Osteoblast (primary cell): ENCODE measurements around the gene SPRR2F. TPM values are rescaled to one million over a fixed set of nuclear protein-coding genes. Genes with fewer than 3 reads are reported as not detected.

Experiments
- DNase-seq: peaks from one replicate; pipeline ENCODE4 v3.0.0; 2011; ENCODE audit warnings: low spot score, mixed read lengths; ENCODE audit not compliant: insufficient read length; ENCODE audit errors: missing footprints
- H2AFZ ChIP-seq: 2 replicates; pipeline ENCODE4 v1.6.0; 2011; ENCODE audit warnings: mild to moderate bottlenecking, low read length
- H3K27ac ChIP-seq: 2 replicates; pipeline ENCODE4 v1.5.1; 2011; ENCODE audit warnings: mild to moderate bottlenecking, low read depth, low read length, moderate library complexity
- H3K27me3 ChIP-seq: 2 replicates; pipeline ENCODE4 v1.6.0; 2012; ENCODE audit warnings: mild to moderate bottlenecking, control low read depth, inconsistent platforms, low read length, moderate library complexity; ENCODE audit not compliant: insufficient read depth
- H3K36me3 ChIP-seq: 2 replicates; pipeline ENCODE4 v1.5.1; 2011; ENCODE audit warnings: mild to moderate bottlenecking, low read length, control low read depth, moderate library complexity; ENCODE audit not compliant: insufficient read depth
- H3K4me1 ChIP-seq: 2 replicates; pipeline ENCODE4 v1.5.1; 2011; ENCODE audit warnings: mild to moderate bottlenecking, low read length, control low read depth, moderate library complexity; ENCODE audit not compliant: insufficient read depth
- H3K4me2 ChIP-seq: 2 replicates; pipeline ENCODE4 v1.6.0; 2011; ENCODE audit warnings: mild to moderate bottlenecking, low read length; ENCODE audit not compliant: insufficient read depth
- H3K4me3 ChIP-seq: fragments of 200-600 bp; sonication (generic); 3 replicates; pipeline ENCODE4 v1.5.1; 2012; ENCODE audit warnings: mild to moderate bottlenecking, low read length, inconsistent platforms; ENCODE audit not compliant: insufficient read depth
- H3K79me2 ChIP-seq: 2 replicates; pipeline ENCODE4 v1.6.0; 2012; ENCODE audit warnings: mild to moderate bottlenecking, low read length, control low read depth, inconsistent platforms; ENCODE audit not compliant: insufficient read depth
- H3K9me3 ChIP-seq: 2 replicates; pipeline ENCODE4 v1.5.1; 2011; ENCODE audit warnings: low read depth, low read length, control low read depth
- H4K20me1 ChIP-seq: 2 replicates; pipeline ENCODE4 v1.6.0; 2012; ENCODE audit warnings: mild to moderate bottlenecking, low read length, control low read depth; ENCODE audit not compliant: insufficient read depth
- CTCF ChIP-seq: IDR thresholded peaks from 2 replicates; pipeline ENCODE4 v1.5.1; 2011; ENCODE audit warnings: mild to moderate bottlenecking, low read depth, low read length, moderate library complexity; ENCODE audit errors: extremely low read depth
- small RNA-seq: library from RNA; depleted of rRNA; stranded (forward); fragments of <200 nt; gene quantifications from one replicate; pipeline ENCODE3, GENCODE V24; 2012
- total RNA-seq: library from RNA; depleted of rRNA; stranded (reverse); fragments of >200 nt; gene quantifications from 2 replicates; pipeline ENCODE4 v1.2.3, GENCODE V29; 2012

Gene SPRR2F
- total RNA-seq, 1 donor: not detected

- no peak for DNase-seq
- H3K4me1 ChIP-seq: no peaks in the 10 kb centered on the region
- no peaks in the 10 kb centered on the region for H3K9me3 ChIP-seq
- no peak overlapping the region for H2AFZ ChIP-seq
- no peaks in the 10 kb centered on the region for H3K79me2 ChIP-seq
- H3K36me3 ChIP-seq: no peaks in the 10 kb centered on the region
- H3K27ac ChIP-seq: no peak overlapping the region
- no peak overlapping the region for H3K4me2 ChIP-seq
- H3K4me3 ChIP-seq: no peak overlapping the region
- no peaks in the 10 kb centered on the region for H4K20me1 ChIP-seq
- H3K27me3 ChIP-seq: no peaks in the 10 kb centered on the region
- TF ChIP-seq CTCF: no peak
Measured at GRCh38 chr1:153081736-153082135, 31.6 kb downstream of the SPRR2F start.

- no peak overlapping the region for H3K4me3 ChIP-seq
- no peaks in the 10 kb centered on the region for H3K79me2 ChIP-seq
- H3K36me3 ChIP-seq: no peaks in the 10 kb centered on the region
- H4K20me1 ChIP-seq: no peaks in the 10 kb centered on the region
- no peaks in the 10 kb centered on the region for H3K9me3 ChIP-seq
- TF ChIP-seq CTCF: no peak
- no peak overlapping the region for H3K4me2 ChIP-seq
- H3K4me1 ChIP-seq: no peaks in the 10 kb centered on the region
- peak; percentile 30 for DNase-seq
- no peak overlapping the region for H2AFZ ChIP-seq
- no peak overlapping the region for H3K27ac ChIP-seq
- no peaks in the 10 kb centered on the region for H3K27me3 ChIP-seq
Measured at GRCh38 chr1:153072806-153073726, 40.2 kb downstream of the SPRR2F start.

GRCh38 chr1:153071511-153071910, 41.8 kb downstream of the SPRR2F start, which contains the start of gene SPRR2B:
SPRR2B (minus strand) TSS chr1:153071611; CDS start chr1:153070839, 772 bp downstream.
- Histone ChIP-seq H2AFZ (no peak within 1 kb of the TSS), H3K36me3 (no peaks in the 10 kb centered on the region), H3K27me3 (no peaks in the 10 kb centered on the region), H3K27ac (no peak within 1 kb of the TSS), H4K20me1 (no peaks in the 10 kb centered on the region), H3K4me1 (no peaks in the 10 kb centered on the region), H3K4me3 (no peak within 1 kb of the TSS), H3K9me3 (no peaks in the 10 kb centered on the region), H3K79me2 (no peaks in the 10 kb centered on the region), H3K4me2 (no peak within 1 kb of the TSS)
- no peak for TF ChIP-seq CTCF
- DNase-seq: no peak

GRCh38 chr1:153070243-153070642, 43.1 kb downstream of the SPRR2F start:
- Histone ChIP-seq H2AFZ (no peak overlapping the region), H3K27ac (no peak overlapping the region), H4K20me1 (no peaks in the 10 kb centered on the region), H3K4me2 (no peak overlapping the region), H3K4me1 (no peaks in the 10 kb centered on the region), H3K4me3 (no peak overlapping the region), H3K9me3 (no peaks in the 10 kb centered on the region), H3K36me3 (no peaks in the 10 kb centered on the region), H3K79me2 (no peaks in the 10 kb centered on the region), H3K27me3 (no peaks in the 10 kb centered on the region)
- DNase-seq: no peak
- TF ChIP-seq CTCF: no peak

Small RNA genes lying within 50 kb of the gene (small RNA-seq; reads per million reads assigned to genes)
- gene SPRR2C: not detected

Other genes starting within 250 kb of the SPRR2F start
- not detected in 2 replicates for gene SMCP, start 235.2 kb downstream of the SPRR2F start, total RNA-seq
- gene IVL, start 205.0 kb downstream of the SPRR2F start, total RNA-seq: not detected in 2 replicates
- gene SPRR5, start 166.3 kb downstream of the SPRR2F start, total RNA-seq: not detected in 2 replicates
- not detected in 2 replicates for gene SPRR4, start 142.9 kb downstream of the SPRR2F start, total RNA-seq
- not detected in 2 replicates for gene SPRR1A, start 129.4 kb downstream of the SPRR2F start, total RNA-seq
- not detected in 2 replicates for gene SPRR3, start 111.8 kb downstream of the SPRR2F start, total RNA-seq
- gene SPRR1B, start 82.3 kb downstream of the SPRR2F start, total RNA-seq: not detected in 2 replicates
- not detected in 2 replicates for gene SPRR2D, start 72.4 kb downstream of the SPRR2F start, total RNA-seq
- not detected in 2 replicates for gene SPRR2A, start 56.0 kb downstream of the SPRR2F start, total RNA-seq
- gene SPRR2B, start 41.9 kb downstream of the SPRR2F start, total RNA-seq: not detected in 2 replicates
- gene SPRR2E, start 19.0 kb downstream of the SPRR2F start, total RNA-seq: not detected in 2 replicates
- not detected in 2 replicates for gene SPRR2G, start 37.4 kb upstream of the SPRR2F start, total RNA-seq
- not detected in 2 replicates for gene LELP1, start 89.9 kb upstream of the SPRR2F start, total RNA-seq
- not detected in 2 replicates for gene PRR9, start 104.1 kb upstream of the SPRR2F start, total RNA-seq
- not detected in 2 replicates for gene LORICRIN, start 146.2 kb upstream of the SPRR2F start, total RNA-seq
- not detected in 2 replicates for gene PGLYRP3, start 199.4 kb upstream of the SPRR2F start, total RNA-seq
- not detected in 2 replicates for gene PGLYRP4, start 235.3 kb upstream of the SPRR2F start, total RNA-seq
- gene S100A9, start 244.3 kb upstream of the SPRR2F start, total RNA-seq: 0.36 and 0.59 TPM in 2 replicates